CD4-positive, CD25-positive, alpha-beta regulatory T cell (primary cell): Measurements from ENCODE around the gene MLLT6. TPM values are rescaled to one million over a fixed set of nuclear protein-coding genes. Genes with fewer than 3 reads are reported as not detected.

Source experiments
- ATAC-seq, 2 donors: fragments of 150-1000 bp; cut with Tn5 transposase; one replicate each; pipeline ENCODE4 v1.10.0; 2021; ENCODE audit warnings: low read depth in 2 of 2, moderate number of reproducible peaks in 2 of 2, moderate library complexity in 1 of 2
- DNase-seq, 3 donors: peaks; one replicate each; pipeline versions ENCODE4 v3.0.0 to v3.0.0-alpha.2; 2012 to 2022; ENCODE audit warnings: mixed read lengths in 1 of 3
- H3K27ac ChIP-seq: one replicate; pipeline ENCODE4 v1.7.0; 2013; ENCODE audit warnings: mild to moderate bottlenecking, low read length; ENCODE audit not compliant: insufficient read depth, poor library complexity, severe bottlenecking
- H3K27me3 ChIP-seq: one replicate; pipeline ENCODE4 v1.7.0; 2013; ENCODE audit warnings: low read length; ENCODE audit not compliant: control insufficient read depth, insufficient read depth
- H3K36me3 ChIP-seq: one replicate; pipeline ENCODE4 v1.7.0; 2013; ENCODE audit warnings: mild to moderate bottlenecking, low read length, moderate library complexity; ENCODE audit not compliant: control insufficient read depth, insufficient read depth
- H3K4me1 ChIP-seq: 2 replicates; pipeline ENCODE4 v1.7.0; 2013; ENCODE audit warnings: mild to moderate bottlenecking, low read length; ENCODE audit not compliant: insufficient read depth, control insufficient read depth, poor library complexity, severe bottlenecking
- H3K4me3 ChIP-seq: one replicate; pipeline ENCODE4 v1.7.0; 2013; ENCODE audit warnings: low read depth, mild to moderate bottlenecking, low read length, moderate library complexity
- H3K9me3 ChIP-seq, 2 experiments: 1 replicate in 1 of 2; 2 replicates in 1 of 2; pipeline ENCODE4 v1.7.0; 2013; ENCODE audit warnings: low read length in 2 of 2, mild to moderate bottlenecking in 1 of 2, moderate library complexity in 1 of 2; ENCODE audit not compliant: control insufficient read depth in 2 of 2
- H3K27ac Mint-ChIP-seq, 3 donors: one replicate each; pipeline ENCODE4 v1.8.0; 2020 to 2022; ENCODE audit warnings: mild to moderate bottlenecking in 3 of 3, mixed read lengths in 3 of 3, moderate library complexity in 2 of 3
- H3K27me3 Mint-ChIP-seq: one replicate; pipeline ENCODE4 v1.8.0; 2022; ENCODE audit warnings: mild to moderate bottlenecking, mixed read lengths
- H3K36me3 Mint-ChIP-seq: one replicate; pipeline ENCODE4 v1.8.0; 2020; ENCODE audit warnings: mixed read lengths
- H3K4me1 Mint-ChIP-seq, 4 donors: one replicate each; pipeline ENCODE4 v1.8.0; 2020 to 2022; ENCODE audit warnings: mixed read lengths in 4 of 4, mild to moderate bottlenecking in 1 of 4
- H3K4me3 Mint-ChIP-seq, 4 donors: one replicate each; pipeline ENCODE4 v1.8.0; 2020 to 2022; ENCODE audit warnings: mild to moderate bottlenecking in 4 of 4, mixed read lengths in 4 of 4, moderate library complexity in 3 of 4
- H3K9me3 Mint-ChIP-seq, 7 donors: one replicate each; pipeline ENCODE4 v1.8.0; 2020 to 2022; ENCODE audit warnings: mixed read lengths in 7 of 7, mild to moderate bottlenecking in 3 of 7, moderate library complexity in 2 of 7
- polyA plus RNA-seq, 4 donors: library from polyadenylated mRNA; unstranded; fragments of 300-500 nt; fragmentation: Illumina TruSeq; gene quantifications; one replicate each; pipeline ENCODE4 v1.2.3, GENCODE V29; 2021
- total RNA-seq: library from RNA; stranded (reverse); gene quantifications from one replicate; pipeline ENCODE4 v1.2.3, GENCODE V29; 2022

MLLT6 gene
- total and polyA plus RNA-seq, 5 donors from 2014 or later, result 5.2 to 361 (median 6.7) TPM

DNA sequence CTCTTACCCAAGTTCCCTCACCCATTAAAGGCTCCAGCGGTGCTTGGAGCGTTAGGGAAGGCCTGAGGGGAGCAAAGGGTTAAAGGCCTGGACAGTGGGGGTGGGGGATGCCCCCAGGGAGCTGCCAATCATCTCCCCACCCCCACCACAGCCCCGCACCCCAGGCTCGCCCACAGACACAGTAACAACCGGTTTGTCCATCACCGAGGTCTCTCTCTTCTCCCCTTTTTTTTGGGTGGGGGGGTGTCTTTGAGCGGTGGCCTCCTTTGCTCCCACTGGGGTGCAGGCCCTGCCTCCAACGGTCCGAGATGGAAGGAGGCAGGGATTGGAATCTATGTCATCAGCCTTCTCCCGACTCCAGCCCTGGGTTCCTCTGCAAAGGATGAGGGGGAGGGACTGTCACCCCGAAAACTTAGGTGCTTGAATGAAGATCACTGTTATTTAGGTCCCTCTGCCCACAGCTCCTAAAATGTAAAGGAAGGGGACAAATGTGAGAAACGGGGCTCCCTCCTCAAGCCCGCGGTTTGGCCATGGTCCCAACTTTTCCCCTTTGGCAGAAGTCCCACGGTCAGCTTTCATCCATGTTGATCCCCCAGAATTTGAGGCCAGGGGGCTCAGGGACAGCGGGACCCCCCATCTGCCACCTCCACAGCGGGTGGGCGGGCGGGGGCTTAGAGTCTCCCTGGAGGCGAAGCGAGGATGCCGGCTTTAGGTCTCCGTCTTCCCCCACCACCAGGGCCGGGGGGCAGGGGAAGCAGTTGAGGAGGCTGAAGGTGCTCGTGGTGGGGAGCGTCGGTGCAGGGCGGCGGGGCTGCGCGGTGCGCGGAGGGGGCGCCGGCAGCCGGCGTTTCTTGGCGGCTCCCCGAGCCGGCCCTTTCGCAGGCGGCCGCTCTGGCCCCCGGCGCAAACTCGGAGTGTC lies 32.0 kb upstream of the MLLT6 start:
- H3K4me3 ChIP-seq, result no peak overlapping the region
- H3K9me3 ChIP-seq, result no peaks in the 10 kb centered on the region
- no peak overlapping the region for H3K27ac Mint-ChIP-seq
- peaks cover 19% of the 10 kb centered on the region for H3K4me1 ChIP-seq
- DNase-seq (no peak), ATAC-seq (no peak)
- H3K4me1 Mint-ChIP-seq, result peaks cover 11 to 27% (median 18%) of the 10 kb centered on the region in 4 donors
- H3K27me3 ChIP-seq, result peaks cover 2% of the 10 kb centered on the region
- H3K4me3 Mint-ChIP-seq, result peak overlapping the region; percentile 38 to 79 (median 64)
- H3K36me3 ChIP-seq, result no peaks in the 10 kb centered on the region
- H3K9me3 Mint-ChIP-seq, result peaks cover 0 to 5% (median 0%) of the 10 kb centered on the region in 7 donors
- peaks cover 67% of the 10 kb centered on the region for H3K27me3 Mint-ChIP-seq
- no peak overlapping the region for H3K27ac ChIP-seq
- no peaks in the 10 kb centered on the region for H3K36me3 Mint-ChIP-seq

- H3K4me3 ChIP-seq, result no peak overlapping the region
- no peak for ATAC-seq
Observed at GRCh38 chr17:38673707-38674013, 31.4 kb upstream of the MLLT6 start.

DNA sequence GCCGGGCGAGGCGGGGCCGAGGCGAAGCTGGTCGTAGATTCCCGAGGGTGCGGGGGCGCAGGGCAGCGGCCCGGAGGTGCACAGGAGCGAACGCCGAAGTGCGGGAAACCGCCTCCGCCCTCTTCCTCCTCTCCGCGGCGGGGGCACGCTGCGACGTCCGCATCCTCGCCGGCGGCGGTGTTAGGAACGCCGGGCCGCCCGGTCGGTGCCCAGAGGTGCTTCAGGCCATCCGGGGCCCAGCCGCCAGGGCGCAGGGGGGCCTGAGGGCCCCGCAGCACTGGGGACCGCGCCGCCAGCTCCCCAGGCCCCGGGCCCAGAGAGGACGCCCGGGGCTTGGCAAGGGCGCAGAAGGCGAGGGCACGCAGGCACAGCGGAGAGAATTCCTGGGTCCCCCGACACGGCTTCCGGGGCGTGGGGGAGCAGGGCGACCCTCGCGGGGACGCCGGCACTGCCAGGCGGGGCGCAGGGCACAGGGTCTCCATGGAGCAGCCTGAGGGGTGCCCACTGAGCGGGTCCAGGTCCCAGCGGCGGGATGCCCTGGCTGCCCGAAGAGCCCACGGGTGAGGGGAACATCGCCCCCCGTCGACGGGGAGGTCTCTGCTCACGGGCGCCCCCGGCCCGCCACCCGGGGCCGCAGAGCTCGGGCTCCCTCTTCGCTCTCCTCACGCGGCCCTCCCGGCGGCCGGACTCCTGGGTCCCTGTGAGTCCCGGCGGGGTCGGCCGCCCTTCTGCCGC lies 30.9 kb upstream of the MLLT6 start:
- Histone ChIP-seq H3K4me3 (no peak overlapping the region), H3K9me3 (no peaks in the 10 kb centered on the region), H3K4me1 (peaks cover 19% of the 10 kb centered on the region), H3K36me3 (no peaks in the 10 kb centered on the region), H3K27me3 (peaks cover 2% of the 10 kb centered on the region), H3K27ac (no peak overlapping the region)
- DNase-seq, result peak in 2 of 3 donors; percentile 32 to 37
- Mint-ChIP-seq H3K4me1 (peaks cover 11 to 27% (median 16%) of the 10 kb centered on the region in 4 donors), H3K36me3 (no peaks in the 10 kb centered on the region), H3K27me3 (peaks cover 56% of the 10 kb centered on the region), H3K4me3 (peak overlapping the region in 1 of 4 donors; percentile 21), H3K27ac (no peak overlapping the region), H3K9me3 (peaks cover 0 to 2% (median 0%) of the 10 kb centered on the region in 7 donors)
- ATAC-seq, result no peak

More at GRCh38 chr17:38673707-38674013, 31.4 kb upstream of the MLLT6 start:
- no peak for DNase-seq
- no peaks in the 10 kb centered on the region for H3K9me3 ChIP-seq
- peaks cover 19% of the 10 kb centered on the region for H3K4me1 ChIP-seq
- H3K36me3 ChIP-seq, result no peaks in the 10 kb centered on the region
- peaks cover 2% of the 10 kb centered on the region for H3K27me3 ChIP-seq
- H3K36me3 Mint-ChIP-seq, result no peaks in the 10 kb centered on the region
- peaks cover 61% of the 10 kb centered on the region for H3K27me3 Mint-ChIP-seq
- H3K9me3 Mint-ChIP-seq, result peaks cover 0 to 2% (median 0%) of the 10 kb centered on the region in 7 donors
- H3K27ac Mint-ChIP-seq, result no peak overlapping the region
- peaks cover 11 to 27% (median 18%) of the 10 kb centered on the region in 4 donors for H3K4me1 Mint-ChIP-seq
- H3K4me3 Mint-ChIP-seq, result no peak overlapping the region
- no peak overlapping the region for H3K27ac ChIP-seq

GRCh38 chr17:38674749-38675615 lies 30.1 kb upstream of the MLLT6 start, which contains the start of gene EPOP:
EPOP (minus strand) TSS chr17:38674957; CDS start chr17:38674495, 462 bp downstream.
- peaks cover 19% of the 10 kb centered on the region for H3K4me1 ChIP-seq
- peak; percentile 83 to 90 for ATAC-seq
- no peaks in the 10 kb centered on the region for H3K36me3 ChIP-seq
- peak within 1 kb of the TSS in 1 of 3 donors; percentile 6 for H3K27ac Mint-ChIP-seq
- H3K9me3 Mint-ChIP-seq, result peaks cover 0 to 2% (median 0%) of the 10 kb centered on the region in 7 donors
- H3K36me3 Mint-ChIP-seq, result no peaks in the 10 kb centered on the region
- DNase-seq, result peak; percentile 71 to 89 (median 79)
- peaks cover 48% of the 10 kb centered on the region for H3K27me3 Mint-ChIP-seq
- no peaks in the 10 kb centered on the region for H3K9me3 ChIP-seq
- H3K27ac ChIP-seq, result no peak within 1 kb of the TSS
- H3K4me3 ChIP-seq, result peak within 1 kb of the TSS; percentile 62
- H3K4me3 Mint-ChIP-seq, result peak within 1 kb of the TSS; percentile 70 to 92 (median 82)
- peaks cover 11 to 27% (median 16%) of the 10 kb centered on the region in 4 donors for H3K4me1 Mint-ChIP-seq
- peaks cover 2% of the 10 kb centered on the region for H3K27me3 ChIP-seq

DNA sequence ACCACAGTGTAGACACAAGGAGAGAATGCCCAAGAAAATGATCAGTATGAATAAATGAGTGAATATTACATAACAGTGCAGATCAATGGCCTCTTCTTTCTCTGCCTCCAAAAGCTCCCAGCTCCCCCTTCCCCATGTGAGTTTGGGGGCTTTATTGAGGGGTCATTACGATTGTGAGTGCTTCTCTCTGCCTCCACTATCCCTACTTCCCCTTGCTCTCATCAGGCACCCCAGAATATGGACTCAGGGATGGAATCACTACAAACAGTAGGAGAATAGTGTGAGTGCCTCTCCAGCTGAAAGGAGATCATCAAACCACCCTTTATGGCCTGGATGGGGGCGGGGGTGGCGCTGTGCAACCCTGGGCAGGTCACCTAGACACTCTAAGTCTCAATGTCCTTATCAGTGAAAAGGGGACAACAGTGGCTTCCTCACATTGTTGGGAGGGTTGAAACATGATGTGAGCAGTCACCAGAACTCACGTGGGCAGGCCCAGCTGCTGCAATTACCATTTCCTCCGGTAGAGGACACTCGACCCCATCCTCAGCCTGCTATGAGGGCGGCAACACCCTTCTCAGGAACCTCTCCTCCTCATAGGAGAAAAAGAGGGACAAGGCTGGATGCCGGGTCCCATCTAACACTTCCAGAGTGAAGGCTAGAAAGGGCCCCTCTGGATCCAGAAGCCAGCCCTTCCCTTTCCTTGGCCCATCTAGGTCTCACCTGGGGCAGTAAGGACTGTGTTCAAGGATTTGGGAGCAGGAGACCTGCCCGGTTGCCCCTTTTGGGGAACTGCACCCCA lies 28.2 kb upstream of the MLLT6 start:
- H3K27me3 Mint-ChIP-seq, result peaks cover 34% of the 10 kb centered on the region
- H3K36me3 Mint-ChIP-seq, result no peaks in the 10 kb centered on the region
- peaks cover 19% of the 10 kb centered on the region for H3K4me1 ChIP-seq
- H3K4me3 Mint-ChIP-seq, result peak overlapping the region in 1 of 4 donors; percentile 83
- peak; percentile 56 to 85 (median 76) for DNase-seq
- ATAC-seq, result peak; percentile 67 to 68
- peaks cover 11 to 22% (median 16%) of the 10 kb centered on the region in 4 donors for H3K4me1 Mint-ChIP-seq
- H3K9me3 ChIP-seq, result no peaks in the 10 kb centered on the region
- H3K36me3 ChIP-seq, result no peaks in the 10 kb centered on the region
- no peak overlapping the region for H3K27ac ChIP-seq
- H3K27me3 ChIP-seq, result no peaks in the 10 kb centered on the region
- no peak overlapping the region for H3K27ac Mint-ChIP-seq
- peaks cover 0 to 2% (median 0%) of the 10 kb centered on the region in 7 donors for H3K9me3 Mint-ChIP-seq
- H3K4me3 ChIP-seq, result no peak overlapping the region

DNA sequence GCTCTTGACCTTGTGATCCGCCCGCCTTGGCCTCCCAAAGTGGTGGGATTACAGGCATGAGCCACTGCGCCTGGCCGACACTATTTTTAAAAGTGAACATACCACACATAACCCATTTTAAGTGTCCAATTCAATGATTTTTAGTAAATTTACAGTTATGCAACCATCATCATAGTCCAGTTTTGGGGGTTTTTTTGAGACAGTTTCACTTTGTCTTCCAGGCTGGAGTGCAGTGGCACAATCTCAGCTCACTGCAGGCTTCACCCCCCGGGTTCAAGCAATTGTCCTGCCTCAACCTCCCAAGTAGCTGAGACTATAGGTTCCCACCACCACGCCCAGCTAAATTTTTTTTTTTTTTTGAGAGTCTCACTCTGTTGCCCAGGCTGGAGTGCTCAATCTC lies 27.3 kb upstream of the MLLT6 start:
- no peak overlapping the region for H3K27ac Mint-ChIP-seq
- peaks cover 19% of the 10 kb centered on the region for H3K4me1 ChIP-seq
- no peak for ATAC-seq

More for the DNA sequence above, 27.3 kb upstream of the MLLT6 start:
- H3K36me3 ChIP-seq, result no peaks in the 10 kb centered on the region
- H3K4me3 ChIP-seq, result no peak overlapping the region
- H3K4me1 Mint-ChIP-seq, result peaks cover 11 to 19% (median 16%) of the 10 kb centered on the region in 4 donors
- DNase-seq, result no peak
- no peaks in the 10 kb centered on the region for H3K9me3 ChIP-seq
- peaks cover 25% of the 10 kb centered on the region for H3K27me3 Mint-ChIP-seq
- H3K27ac ChIP-seq, result no peak overlapping the region
- H3K27me3 ChIP-seq, result no peaks in the 10 kb centered on the region
- peaks cover 0 to 2% (median 0%) of the 10 kb centered on the region in 7 donors for H3K9me3 Mint-ChIP-seq
- H3K4me3 Mint-ChIP-seq, result no peak overlapping the region
- H3K36me3 Mint-ChIP-seq, result no peaks in the 10 kb centered on the region
